SK-N-SH (cell line): Measurements from ENCODE around the gene GNS. TPM values are rescaled to one million over a fixed set of nuclear protein-coding genes. Genes with fewer than 3 reads are reported as not detected.

Source experiments
- CTCF ChIA-PET: fragments of 300-600, 350-600 bp; formaldehyde crosslinking; extraction: SDS; loops from one replicate; lab custom pipeline; 2021; lab: Yijun Ruan, JAX
- POLR2A ChIA-PET: fragments of 350-600 bp; sonication (Branson Sonifier 250); formaldehyde crosslinking; extraction: SDS; loops from one replicate; lab custom pipeline; 2020; ENCODE audit warnings: antibody characterized with exemption, inconsistent platforms; lab: Yijun Ruan, JAX
- DNase-seq: peaks from one replicate; pipeline ENCODE4 v3.0.0; 2012
- H2AFZ ChIP-seq: fragments of 200-600 bp; sonication (generic); 2 replicates; pipeline ENCODE4 v1.8.1; 2016; ENCODE audit warnings: antibody characterized with exemption, mild to moderate bottlenecking, low read depth
- H3F3A ChIP-seq: fragments of 200-600 bp; sonication (generic); replicated peaks from 2 replicates; pipeline ENCODE3; 2016; ENCODE audit warnings: antibody characterized with exemption, mild to moderate bottlenecking; ENCODE audit not compliant: insufficient read depth
- H3K27ac ChIP-seq, 2 experiments: fragments of 200-500 bp in 1 of 2; fragments of 200-600 bp in 1 of 2; sonication (Bioruptor generic) in 1 of 2; sonication (generic), shearing (Covaris generic) in 1 of 2; 2 replicates each; pipeline versions ENCODE4 v1.5.1 to v1.6.1; 2014 to 2016; ENCODE audit warnings: low read depth in 2 of 2, inconsistent platforms in 1 of 2, low read length in 1 of 2, mild to moderate bottlenecking in 1 of 2, mixed read lengths in 1 of 2
- H3K27me3 ChIP-seq: fragments of 200-600 bp; sonication (generic), shearing (Covaris generic); 2 replicates; pipeline ENCODE4 v1.6.1; 2016; ENCODE audit warnings: mixed run types; ENCODE audit not compliant: insufficient read depth
- H3K36me3 ChIP-seq, 2 experiments: fragments of 200-500 bp in 1 of 2; fragments of 200-600 bp in 1 of 2; sonication (Bioruptor generic) in 1 of 2; sonication (generic) in 1 of 2; replicated peaks in 1 of 2; 2 replicates each; pipeline versions ENCODE3 to v1.5.1; 2014 to 2016; ENCODE audit warnings: low read length in 1 of 2, mild to moderate bottlenecking in 1 of 2; ENCODE audit not compliant: insufficient read depth in 2 of 2, control insufficient read depth in 1 of 2
- H3K4me1 ChIP-seq, 2 experiments: fragments of 200-500 bp in 1 of 2; fragments of 200-600 bp in 1 of 2; sonication (Bioruptor generic) in 1 of 2; sonication (generic), shearing (Covaris generic) in 1 of 2; 2 replicates each; pipeline versions ENCODE4 v1.5.1 to v1.6.1; 2014 to 2016; ENCODE audit warnings: low read depth in 1 of 2, low read length in 1 of 2, mixed run types in 1 of 2; ENCODE audit not compliant: insufficient read depth in 2 of 2, control insufficient read depth in 1 of 2
- H3K4me2 ChIP-seq: fragments of 200-600 bp; sonication (generic), shearing (Covaris generic); 2 replicates; pipeline ENCODE4 v1.6.1; 2017; ENCODE audit warnings: mixed run types
- H3K4me3 ChIP-seq, 2 experiments: fragments of 200-500 bp in 1 of 2; fragments of 200-600 bp in 1 of 2; sonication (Bioruptor generic) in 1 of 2; sonication (generic), shearing (Covaris generic) in 1 of 2; 2 replicates each; pipeline versions ENCODE4 v1.5.1 to v1.8.1; 2014 to 2016; ENCODE audit warnings: low read depth in 2 of 2, inconsistent platforms in 1 of 2, low read length in 1 of 2, mild to moderate bottlenecking in 1 of 2, mixed read lengths in 1 of 2, moderate library complexity in 1 of 2
- H3K79me2 ChIP-seq: fragments of 200-600 bp; sonication (generic); 2 replicates; pipeline ENCODE4 v1.8.1; 2017; ENCODE audit warnings: mild to moderate bottlenecking; ENCODE audit not compliant: insufficient read depth
- H3K9ac ChIP-seq: fragments of 200-600 bp; sonication (generic); 2 replicates; pipeline ENCODE4 v1.6.1; 2017; ENCODE audit warnings: mixed run types
- H3K9me2 ChIP-seq: fragments of 200-600 bp; sonication (generic); 2 replicates; pipeline ENCODE4 v1.6.1; 2017; ENCODE audit warnings: mixed run types
- H3K9me3 ChIP-seq: fragments of 200-600 bp; sonication (generic); 2 replicates; pipeline ENCODE4 v1.6.1; 2017; ENCODE audit warnings: mixed run types, mild to moderate bottlenecking, moderate library complexity
- H4K20me1 ChIP-seq: fragments of 200-600 bp; sonication (generic); 2 replicates; pipeline ENCODE4 v1.6.1; 2017; ENCODE audit warnings: mild to moderate bottlenecking, mixed run types; ENCODE audit not compliant: insufficient read depth
- CHD2 ChIP-seq: fragments of 150-350 bp; IDR thresholded peaks from 2 replicates; pipeline ENCODE4 v1.6.1; 2018; ENCODE audit warnings: low read length; ENCODE audit not compliant: partially characterized antibody
- CTCF ChIP-seq: fragments of 200-600 bp; sonication (generic); IDR thresholded peaks from 2 replicates; pipeline ENCODE4 v1.6.1; 2017; ENCODE audit warnings: antibody characterized with exemption, mild to moderate bottlenecking, moderate library complexity
- EP300 ChIP-seq, 2 experiments: IDR thresholded peaks; 2 replicates each; pipeline versions ENCODE4 v1.4.0 to v1.6.1; 2012; ENCODE audit warnings: borderline replicate concordance in 1 of 2, low read depth in 1 of 2, low read length in 1 of 2
- EZH2phosphoT487 ChIP-seq: fragments of 200-600 bp; sonication (generic); IDR thresholded peaks from 2 replicates; pipeline ENCODE4 v1.6.1; 2017; ENCODE audit warnings: low read depth, mixed run types, mild to moderate bottlenecking, antibody characterized with exemption, moderate library complexity, borderline replicate concordance
- FOXJ3 ChIP-seq: sonication (generic); formaldehyde crosslinking; IDR thresholded peaks from 2 replicates; pipeline ENCODE4 v1.5.1; 2020; ENCODE audit warnings: mild to moderate bottlenecking, missing genetic modification reagents
- FOXM1 ChIP-seq: IDR thresholded peaks from 2 replicates; pipeline ENCODE4 v1.4.0; 2012; ENCODE audit warnings: low read depth, mild to moderate bottlenecking
- GABPA ChIP-seq: IDR thresholded peaks from 2 replicates; pipeline ENCODE4 v1.4.0; 2012; ENCODE audit warnings: low read depth, mild to moderate bottlenecking
- JUND ChIP-seq: IDR thresholded peaks from 2 replicates; pipeline ENCODE4 v1.4.0; 2012
- MEF2A ChIP-seq: IDR thresholded peaks from 2 replicates; pipeline ENCODE4 v1.4.0; 2012; ENCODE audit warnings: low read depth, borderline replicate concordance
- NFIC ChIP-seq: IDR thresholded peaks from 2 replicates; pipeline ENCODE4 v1.4.0; 2012; ENCODE audit warnings: borderline replicate concordance
- RCOR1 ChIP-seq: fragments of 150-350 bp; IDR thresholded peaks from 2 replicates; pipeline ENCODE4 v1.6.1; 2017; ENCODE audit warnings: antibody characterized with exemption, low read length
- RXRA ChIP-seq: IDR thresholded peaks from 2 replicates; pipeline ENCODE4 v1.4.0; 2012; ENCODE audit warnings: low read depth, mild to moderate bottlenecking, borderline replicate concordance
- SIN3A ChIP-seq: IDR thresholded peaks from 2 replicates; pipeline ENCODE4 v1.6.1; 2012; ENCODE audit warnings: low read depth, mild to moderate bottlenecking, low read length, moderate library complexity, borderline replicate concordance
- TAF1 ChIP-seq: IDR thresholded peaks from 2 replicates; pipeline ENCODE4 v1.6.1; 2012; ENCODE audit warnings: low read depth, mild to moderate bottlenecking, low read length, moderate library complexity, borderline replicate concordance
- TCF12 ChIP-seq: IDR thresholded peaks from 2 replicates; pipeline ENCODE4 v1.4.0; 2012
- USF2 ChIP-seq: fragments of 150-350 bp; IDR thresholded peaks from 2 replicates; pipeline ENCODE4 v1.6.1; 2017; ENCODE audit warnings: antibody characterized with exemption, low read length, low read depth, borderline replicate concordance
- WGBS: methylation state at CpG from one replicate; pipeline ENCODE4 v1.1.6; 2017; ENCODE audit warnings: low lambda C conversion rate; 5-methylcytosine and 5-hydroxymethylcytosine counted together
- polyA plus RNA-seq, 3 experiments: library from polyadenylated mRNA; depleted of rRNA; stranded (reverse); fragments of >200 nt; gene quantifications; 2 replicates each; pipeline ENCODE4 v1.2.3, GENCODE V29; 2012
- TF ChIP-seq, protein P1 (sequence below): IDR thresholded peaks from 2 replicates; pipeline ENCODE4; 2012
- TF ChIP-seq, protein P2 (sequence below): IDR thresholded peaks from 2 replicates; pipeline ENCODE4 v1.4.0; 2012; ENCODE audit warnings: low read depth

The GNS gene
- polyA plus RNA-seq, 1 of the 3 experiments (the other 2 are of a cell fraction): 74.8 TPM

GRCh38 chr12:64695550-64695949 lies 63.7 kb downstream of the GNS start (continued):
- TF ChIP-seq, protein P1, sequence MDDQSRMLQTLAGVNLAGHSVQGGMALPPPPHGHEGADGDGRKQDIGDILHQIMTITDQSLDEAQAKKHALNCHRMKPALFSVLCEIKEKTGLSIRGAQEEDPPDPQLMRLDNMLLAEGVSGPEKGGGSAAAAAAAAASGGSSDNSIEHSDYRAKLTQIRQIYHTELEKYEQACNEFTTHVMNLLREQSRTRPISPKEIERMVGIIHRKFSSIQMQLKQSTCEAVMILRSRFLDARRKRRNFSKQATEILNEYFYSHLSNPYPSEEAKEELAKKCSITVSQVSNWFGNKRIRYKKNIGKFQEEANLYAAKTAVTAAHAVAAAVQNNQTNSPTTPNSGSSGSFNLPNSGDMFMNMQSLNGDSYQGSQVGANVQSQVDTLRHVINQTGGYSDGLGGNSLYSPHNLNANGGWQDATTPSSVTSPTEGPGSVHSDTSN: no peak
- TF ChIP-seq NFIC (no peak), JUND (no peak), RXRA (no peak), TCF12 (no peak), RCOR1 (no peak), GABPA (no peak), USF2 (no peak)

GRCh38 chr12:64694130-64695040 lies 64.8 kb downstream of the GNS start:
- Histone ChIP-seq H3K27me3 (no peaks in the 10 kb centered on the region), H3K27ac (no peak overlapping the region), H3K4me3 (no peak overlapping the region), H3F3A (peaks cover 11% of the 10 kb centered on the region), H3K4me1 (peaks cover 3 to 7% of the 10 kb centered on the region in 2 experiments; a peak in 1 of 4 replicates), H3K9ac (no peak overlapping the region), H2AFZ (no peak overlapping the region), H3K9me2 (no peaks in the 10 kb centered on the region), H4K20me1 (no peaks in the 10 kb centered on the region), H3K4me2 (no peak overlapping the region), H3K79me2 (no peaks in the 10 kb centered on the region), H3K36me3 (peaks cover 7 to 31% of the 10 kb centered on the region in 2 experiments), H3K9me3 (no peaks in the 10 kb centered on the region)
- DNase-seq: no peak
- no peak for TF ChIP-seq FOXM1
- ChIA-PET CTCF (interaction anchor here (1.1 to 5.4 kb wide), 5 partner anchors 11 to 146 kb away, joined by 3 to 182 read pairs (median 5); no protein-coding TSS in a partner anchor), POLR2A (no interaction called here)
- WGBS: 91% methylated on average over 17 of the region's 18 CpGs

- H3K27me3 ChIP-seq: no peaks in the 10 kb centered on the region
- peak overlapping the region in 1 of 2 experiments; percentile 20; a peak in 2 of 4 replicates for H3K27ac ChIP-seq
- no peak overlapping the region for H3K9ac ChIP-seq
- no peaks in the 10 kb centered on the region for H3K9me2 ChIP-seq
- ChIA-PET POLR2A (no interaction called here), CTCF (interaction anchor here (0.6 to 4.0 kb wide), 5 partner anchors 9 to 253 kb away, joined by 3 to 31 read pairs (median 5); partner anchors contain the start of gene RASSF3)
- 84% methylated on average over 2 of the region's 2 CpGs for WGBS
- no peaks in the 10 kb centered on the region for H4K20me1 ChIP-seq
- H3K4me3 ChIP-seq: no peak overlapping the region
- peaks cover 7 to 25% of the 10 kb centered on the region in 2 experiments for H3K36me3 ChIP-seq
- no peak for DNase-seq
- H3K4me1 ChIP-seq: peaks cover 3 to 15% of the 10 kb centered on the region in 2 experiments; a peak in 1 of 4 replicates
- TF ChIP-seq FOXJ3: no peak
- TF ChIP-seq SIN3A: no peak
- TF ChIP-seq, protein P2, sequence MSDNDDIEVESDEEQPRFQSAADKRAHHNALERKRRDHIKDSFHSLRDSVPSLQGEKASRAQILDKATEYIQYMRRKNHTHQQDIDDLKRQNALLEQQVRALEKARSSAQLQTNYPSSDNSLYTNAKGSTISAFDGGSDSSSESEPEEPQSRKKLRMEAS: no peak
- TF ChIP-seq EP300 (IDR thresholded peaks at IDR 0.05; ENCODE audit: borderline replicate concordance in 1 of 2, low read depth in 1 of 2, low read length in 1 of 2): no peak
- TF ChIP-seq RXRA: no peak
- TF ChIP-seq EZH2phosphoT487: no peak
- no peak for TF ChIP-seq CTCF
- TF ChIP-seq, protein P1: no peak
- TF ChIP-seq MEF2A: no peak
- TF ChIP-seq TAF1: no peak
- TF ChIP-seq CHD2: no peak
- no peak overlapping the region for H2AFZ ChIP-seq
- no peaks in the 10 kb centered on the region for H3K9me3 ChIP-seq
- no peaks in the 10 kb centered on the region for H3K79me2 ChIP-seq
- no peak overlapping the region for H3K4me2 ChIP-seq
- H3F3A ChIP-seq: peaks cover 14% of the 10 kb centered on the region
Measured at GRCh38 chr12:64691795-64692583, 67.2 kb downstream of the GNS start.
